8988T (cell line): ENCODE results near the gene HGS.

Experiments
- DNase-seq: peaks from one replicate; pipeline ENCODE4 v3.0.0; 2011

The HGS gene

GRCh38 chr17:81706757-81707624 is 23.2 kb downstream of the HGS start:
- DNase-seq: no peak

GRCh38 chr17:81707725-81708646 is 24.2 kb downstream of the HGS start:
- no peak for DNase-seq

- no peak for DNase-seq
Observed at GRCh38 chr17:81708739-81709185, 25.0 kb downstream of the HGS start.

DNA sequence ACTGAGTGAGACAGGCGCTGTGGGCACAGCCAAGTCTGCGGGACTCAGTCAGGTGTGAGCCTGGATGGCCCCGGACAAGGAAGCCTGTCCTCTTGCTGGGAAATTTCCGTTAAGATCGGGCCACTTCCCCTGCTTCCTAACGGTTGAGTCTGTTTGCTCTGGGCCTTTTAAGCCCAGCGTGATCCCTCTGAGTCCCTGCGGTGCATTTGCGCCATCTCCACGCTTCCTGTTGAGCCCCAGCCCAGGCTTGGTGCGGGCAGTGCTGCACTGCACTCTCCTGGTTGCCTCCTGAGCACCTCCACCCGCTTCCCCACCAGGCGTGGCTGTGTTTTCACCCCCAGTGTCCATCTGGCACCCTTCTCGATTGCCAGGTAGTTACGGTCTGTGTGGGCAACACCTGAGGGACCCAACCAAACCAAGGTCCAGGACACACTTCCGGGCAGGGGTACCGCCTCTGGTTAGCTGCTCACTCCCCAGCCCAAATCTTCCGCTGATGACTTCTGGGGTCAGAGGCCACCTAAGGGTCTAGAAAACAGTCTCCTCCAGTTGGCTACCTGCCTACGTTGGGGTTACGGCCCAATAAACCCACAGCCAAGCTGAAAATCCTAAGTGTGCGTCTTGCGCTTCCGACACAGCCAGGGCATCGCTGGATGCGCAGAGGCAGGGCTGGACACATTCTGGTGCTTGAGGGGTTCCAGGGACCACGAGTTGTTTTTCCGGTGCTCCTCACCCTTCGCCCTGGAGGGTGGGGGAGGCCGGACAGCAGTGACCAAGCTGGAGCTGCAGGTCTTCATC is 26.9 kb downstream of the HGS start:
- DNase-seq: no peak

DNA sequence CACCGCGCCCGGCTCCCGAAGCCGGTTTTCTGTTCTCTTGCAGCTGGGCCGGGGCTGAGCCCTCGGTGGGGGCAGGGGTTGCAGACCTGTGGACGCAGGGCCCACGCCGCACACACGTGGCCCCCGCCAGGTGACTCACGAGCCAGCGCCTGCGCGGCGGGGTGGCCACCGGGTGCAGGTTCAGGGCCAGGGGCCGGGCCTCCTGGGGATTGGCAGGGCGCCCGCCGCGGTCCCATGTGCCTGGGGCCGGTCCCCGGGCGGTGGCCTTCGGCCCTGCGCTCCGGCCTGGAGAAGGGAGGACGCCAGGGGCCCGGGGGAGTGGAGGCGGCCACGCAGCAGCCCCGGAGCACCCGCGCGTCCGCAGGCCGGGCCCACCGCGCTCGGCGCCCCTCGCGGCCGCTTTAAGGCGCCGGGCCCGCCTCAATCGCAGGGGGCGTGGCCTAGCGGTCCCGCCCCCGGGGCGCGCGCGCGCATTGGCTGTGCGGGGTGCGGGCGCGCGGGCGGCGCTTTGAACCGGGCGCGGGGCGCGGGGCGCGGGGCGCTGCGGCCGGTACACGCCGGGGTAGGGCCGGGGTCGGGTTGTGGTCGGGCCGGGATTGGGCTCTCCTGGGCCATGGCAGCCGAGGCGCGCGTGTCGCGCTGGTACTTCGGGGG is 28.1 kb downstream of the HGS start, which contains the start of gene SLC25A10:
TSS of gene SLC25A10 (plus strand) at position 471 of the 654 bp plus-strand sequence. CDS start at position 614, 143 bp downstream.
- DNase-seq: peak; percentile 83

GRCh38 chr17:81712468-81713003 is 28.7 kb downstream of the HGS start:
- DNase-seq: peak; percentile 72

DNA sequence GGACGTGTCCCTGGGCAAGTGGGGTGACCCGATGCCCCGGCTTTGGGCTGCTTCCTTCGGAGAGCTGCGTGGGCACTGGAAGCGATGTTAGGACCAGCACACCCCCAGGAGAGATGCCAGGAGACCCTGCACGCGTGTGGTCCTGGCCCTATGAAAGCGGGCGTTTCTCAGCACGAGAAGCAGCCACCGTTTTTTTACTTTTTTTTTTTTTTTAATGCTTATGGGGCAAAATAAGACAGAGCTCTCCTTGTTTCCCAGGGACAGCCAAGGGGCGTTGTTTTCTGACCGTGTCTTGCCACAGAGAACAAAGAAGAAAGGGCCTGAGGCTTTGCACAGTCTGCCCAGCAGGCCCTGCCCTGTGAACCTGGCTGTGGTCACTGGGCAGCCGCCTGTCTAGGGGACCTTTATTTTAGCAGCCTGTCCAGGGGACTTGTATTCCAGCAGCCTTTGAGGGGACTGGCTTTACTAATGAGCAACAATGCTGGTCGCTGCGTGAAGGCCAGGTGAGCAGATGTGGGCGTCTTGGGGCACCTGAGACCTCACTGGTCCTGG is 29.3 kb downstream of the HGS start:
- DNase-seq: no peak

DNA sequence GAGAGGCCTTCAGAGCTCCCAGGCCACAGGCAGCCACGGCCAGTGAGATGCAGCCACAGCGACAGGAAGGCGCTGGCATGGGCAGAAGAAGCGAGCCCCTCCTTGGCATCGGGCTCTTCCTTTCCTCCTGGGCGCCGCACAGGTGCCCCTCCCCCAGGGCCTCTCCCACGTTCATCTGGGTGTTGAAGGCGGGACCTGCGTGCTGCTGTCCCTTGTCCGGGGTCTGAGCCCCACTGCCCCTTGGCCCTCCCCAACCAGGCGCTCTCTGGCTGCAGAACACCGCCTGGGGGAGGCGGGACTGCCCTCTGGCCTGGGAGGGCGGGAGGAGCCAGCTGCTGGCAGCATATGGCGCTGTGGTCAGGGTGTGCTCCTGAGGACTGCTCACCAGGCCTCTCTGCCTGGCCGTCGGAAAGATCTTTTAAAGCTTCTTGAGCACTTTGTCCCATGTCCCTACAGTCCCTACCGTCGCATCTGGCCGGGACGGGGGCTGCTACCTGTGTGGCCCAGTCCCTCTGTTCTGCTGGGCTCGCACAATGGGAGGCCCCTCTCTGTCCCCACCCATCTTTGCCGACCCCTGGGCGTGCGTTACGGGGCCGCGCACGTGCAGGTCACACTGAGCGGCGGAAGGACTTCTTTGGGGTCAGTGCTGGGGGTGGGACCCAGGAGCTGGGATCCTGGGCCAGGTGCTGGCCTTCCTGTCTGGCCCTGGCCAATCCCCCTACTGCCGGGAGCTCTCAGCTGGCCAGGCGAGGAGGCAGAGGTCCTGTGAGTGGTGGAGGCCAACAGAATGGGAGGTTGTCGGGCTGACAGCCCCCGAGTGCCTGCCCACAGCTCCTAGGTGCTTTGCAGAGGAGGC is 30.0 kb downstream of the HGS start:
- DNase-seq: no peak

DNA sequence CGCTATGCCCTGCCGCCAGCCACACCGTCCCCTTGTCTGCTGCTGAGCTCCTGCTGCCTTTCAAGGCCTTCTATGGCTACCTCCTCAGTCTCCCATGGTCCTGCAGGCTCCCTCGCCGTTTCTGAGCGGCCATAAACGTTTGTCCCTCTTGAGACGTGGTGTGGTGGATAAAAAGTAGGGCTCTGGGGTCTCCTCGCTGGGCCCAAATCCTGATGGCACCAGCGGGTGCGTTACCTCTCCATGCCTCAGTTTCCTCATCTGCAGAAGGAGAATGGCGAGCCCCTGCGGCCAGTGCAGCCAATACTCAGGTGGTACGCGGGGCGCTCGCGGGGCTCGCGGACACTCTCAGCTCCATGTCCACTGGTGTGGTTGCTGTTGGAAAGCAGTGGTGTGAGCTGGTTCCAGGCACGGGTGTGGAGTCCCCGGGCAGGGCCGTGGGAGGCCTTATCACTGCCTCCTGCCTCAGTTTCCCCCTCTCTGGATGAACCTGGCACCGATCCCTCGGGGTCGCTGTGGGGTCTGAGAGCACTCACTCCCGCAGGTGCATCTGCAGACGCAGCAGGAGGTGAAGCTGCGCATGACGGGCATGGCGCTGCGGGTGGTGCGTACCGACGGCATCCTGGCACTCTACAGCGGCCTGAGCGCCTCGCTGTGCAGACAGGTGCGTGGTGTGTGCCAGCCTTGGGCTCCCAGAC is 30.7 kb downstream of the HGS start:
- no peak for DNase-seq

DNA sequence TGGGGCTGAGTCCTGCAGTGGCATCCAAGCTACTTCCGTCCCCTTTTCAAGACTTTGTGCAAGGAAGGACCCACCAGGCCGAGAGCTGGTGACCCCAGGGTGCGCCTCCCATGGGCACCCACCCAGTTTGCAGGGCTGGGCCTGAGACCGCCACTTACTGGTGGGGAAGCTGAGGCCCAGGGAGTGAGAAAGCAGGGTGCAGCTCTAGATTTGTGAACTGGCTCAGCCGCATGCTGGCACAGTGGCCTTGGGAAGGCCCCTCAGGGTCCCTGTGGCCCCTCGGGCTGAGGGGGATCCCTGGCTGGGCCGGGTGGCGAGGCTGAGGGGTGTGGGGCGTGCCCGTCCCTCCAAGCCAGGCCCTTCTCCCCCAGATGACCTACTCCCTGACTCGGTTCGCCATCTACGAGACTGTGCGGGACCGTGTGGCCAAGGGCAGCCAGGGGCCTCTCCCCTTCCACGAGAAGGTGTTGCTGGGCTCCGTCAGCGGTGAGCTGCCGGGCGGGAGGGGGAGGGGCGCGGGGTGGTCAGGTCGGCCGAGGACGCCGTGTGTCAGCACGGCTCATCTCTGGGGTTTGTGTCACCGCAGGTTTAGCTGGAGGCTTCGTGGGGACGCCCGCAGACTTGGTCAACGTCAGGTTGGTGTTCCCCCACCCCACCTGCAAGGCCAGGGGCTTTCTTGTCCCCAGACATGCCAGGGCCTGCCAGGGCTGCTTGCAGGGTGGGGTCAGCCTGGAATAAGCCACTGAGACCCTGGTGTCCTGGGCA is 31.5 kb downstream of the HGS start:
- DNase-seq: no peak

DNA sequence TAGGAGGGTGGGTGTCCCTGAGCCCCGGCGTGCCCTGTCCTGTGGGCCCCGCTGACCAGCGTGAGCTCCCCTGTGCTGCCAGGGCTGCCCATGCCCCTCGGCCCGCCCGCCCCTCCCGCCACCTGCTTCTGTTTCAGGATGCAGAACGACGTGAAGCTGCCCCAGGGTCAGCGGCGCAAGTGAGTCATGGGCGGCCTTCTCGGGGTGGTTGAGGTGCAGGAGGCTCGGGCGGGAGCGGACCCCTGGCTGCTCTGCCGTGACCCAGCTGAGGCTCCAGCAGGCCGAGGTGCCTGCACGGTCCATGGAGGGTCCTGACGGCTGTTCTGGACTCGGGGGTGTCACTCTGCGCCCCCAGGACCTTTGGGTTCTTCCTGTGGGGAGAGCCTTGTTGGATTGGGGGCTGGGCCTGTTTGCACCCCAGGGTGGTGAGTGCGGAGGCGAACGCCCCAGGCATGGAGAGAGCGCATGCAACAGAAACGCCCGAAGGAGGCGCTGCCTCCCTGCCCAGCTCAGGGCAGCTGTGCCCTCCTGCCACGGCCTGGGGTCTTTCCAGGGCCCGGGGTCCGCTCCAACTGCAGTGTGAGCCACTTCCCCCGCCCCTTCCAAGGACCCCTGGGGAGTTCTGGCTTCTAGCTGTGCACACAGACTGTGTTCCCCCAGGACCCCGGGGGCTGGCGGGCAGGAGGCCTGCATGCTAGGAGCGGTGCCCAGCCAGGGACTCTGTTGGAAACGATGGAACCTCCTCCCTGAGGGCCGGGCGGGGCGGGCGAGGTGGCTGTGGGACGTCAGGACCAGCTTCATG is 32.3 kb downstream of the HGS start:
- peak; percentile 20 for DNase-seq

DNA sequence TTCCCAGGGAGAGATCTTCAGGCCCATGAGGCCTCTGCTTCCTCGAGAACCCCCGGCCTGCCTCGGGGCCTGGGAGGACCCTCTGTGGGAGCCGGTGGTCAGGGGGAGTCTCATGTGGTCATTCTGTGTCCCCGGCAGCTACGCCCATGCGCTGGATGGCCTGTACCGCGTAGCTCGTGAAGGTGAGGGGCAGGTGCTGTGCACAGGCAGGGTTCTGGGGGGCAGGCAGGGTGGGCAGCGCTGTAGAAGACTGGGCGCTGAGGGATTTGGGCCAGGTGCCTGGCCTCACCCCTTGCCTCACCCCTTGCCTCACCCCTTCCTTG is 32.8 kb downstream of the HGS start:
- DNase-seq: no peak

DNA sequence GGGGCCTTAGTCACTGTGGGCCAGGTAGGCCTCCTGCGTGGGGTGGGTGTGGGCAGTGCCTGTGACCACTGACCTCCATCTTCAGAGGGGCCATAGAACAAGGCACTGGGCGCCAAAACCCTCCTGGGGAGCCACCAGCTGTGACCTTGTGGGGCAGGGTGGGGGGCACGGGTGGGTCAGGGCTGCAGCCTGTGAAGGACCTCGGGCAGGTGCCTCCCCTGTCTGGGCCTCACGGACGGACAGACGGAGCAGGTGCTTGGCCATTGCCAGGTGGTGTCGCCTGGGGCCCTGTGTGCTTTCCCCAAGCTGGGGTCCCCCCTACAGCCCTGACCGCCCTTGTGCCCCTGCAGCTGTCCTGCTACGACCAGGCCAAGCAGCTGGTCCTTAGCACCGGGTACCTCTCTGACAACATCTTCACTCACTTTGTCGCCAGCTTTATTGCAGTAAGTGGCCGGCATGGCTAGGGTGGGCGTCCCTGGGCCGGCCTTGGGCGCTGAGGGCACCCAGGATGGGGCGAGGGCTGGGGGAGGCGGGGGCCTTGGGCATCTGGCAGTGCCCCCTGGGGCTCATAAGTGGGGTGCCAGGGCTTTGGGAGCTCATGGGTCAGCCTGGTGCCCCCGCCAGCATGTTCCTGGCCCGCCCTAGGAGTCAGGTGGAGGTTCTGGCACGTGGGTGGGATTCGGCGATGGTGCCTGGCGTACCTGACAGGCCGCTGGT is 33.4 kb downstream of the HGS start:
- no peak for DNase-seq

DNA sequence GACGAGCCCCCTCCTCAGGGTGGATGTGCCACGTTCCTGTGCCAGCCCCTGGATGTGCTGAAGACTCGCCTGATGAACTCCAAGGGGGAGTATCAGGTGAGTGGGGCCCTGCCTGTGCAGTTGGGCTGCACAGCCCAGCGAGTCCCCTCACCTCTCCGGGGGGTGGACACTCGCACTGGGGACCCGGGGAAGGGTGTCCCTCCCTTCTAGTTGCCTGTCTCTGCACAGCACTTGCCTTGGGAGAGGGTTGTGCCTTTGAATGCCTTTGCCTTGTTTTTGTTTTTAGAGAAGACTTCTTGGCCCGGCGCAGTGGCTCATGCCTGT is 33.9 kb downstream of the HGS start:
- DNase-seq: no peak

- DNase-seq: no peak
Observed at GRCh38 chr17:81719410-81720266, 35.8 kb downstream of the HGS start.

DNA sequence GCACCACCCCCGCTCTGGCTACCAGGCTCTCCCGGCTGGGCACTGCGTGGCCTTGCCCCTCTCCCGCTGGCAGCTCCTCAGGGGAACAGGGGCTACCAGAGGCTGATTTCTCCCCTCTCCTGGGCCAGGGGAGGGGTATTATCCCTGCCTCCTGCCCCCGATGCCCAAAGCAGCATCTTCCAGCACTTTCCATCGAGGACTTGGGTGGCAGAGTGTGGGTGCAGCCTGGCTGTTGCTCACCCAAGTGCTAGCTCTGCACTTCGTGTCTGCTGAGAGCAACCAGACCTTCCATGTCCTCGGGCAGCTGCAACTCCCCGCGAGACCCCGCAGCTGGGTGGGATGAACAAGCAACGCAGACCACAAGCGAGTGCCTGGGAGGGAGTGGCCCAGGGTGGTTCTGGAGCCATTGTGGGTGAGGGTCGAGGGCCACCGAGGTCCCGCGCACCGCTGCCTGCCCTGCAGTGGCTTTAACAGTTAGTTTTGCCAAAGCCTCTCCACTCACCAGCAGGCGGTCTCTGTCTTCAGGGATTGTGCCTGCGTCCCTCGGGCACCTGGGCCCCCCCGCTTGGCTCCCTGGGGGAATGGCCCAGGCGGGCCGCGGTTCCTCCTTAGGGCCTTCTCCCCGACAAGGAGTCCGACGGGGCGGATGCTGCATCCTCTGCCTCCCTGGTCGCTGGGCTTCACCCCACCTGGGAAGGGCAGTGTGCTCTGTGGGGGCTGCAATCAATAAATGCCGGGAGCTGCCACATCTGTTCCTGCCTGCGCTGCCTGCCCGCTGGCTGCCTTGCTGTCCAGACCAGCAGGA is 36.7 kb downstream of the HGS start:
- no peak for DNase-seq
